AG04450 (cell line): ENCODE results near the gene IRAK3. TPM values are rescaled to one million over a fixed set of nuclear protein-coding genes. Genes with fewer than 3 reads are reported as not detected.
A peak's percentile ranks its signal among the peaks of the same experiment; 100 is the strongest.

Experiments used
- CTCF ChIA-PET: fragments of 300-600, 350-600 bp; formaldehyde crosslinking; extraction: SDS; loops from one replicate; lab custom pipeline; 2022; ENCODE audit warnings: antibody characterized with exemption, inconsistent platforms; lab: Charles Lee
- POLR2A ChIA-PET: fragments of 350-600 bp; formaldehyde crosslinking; extraction: SDS; loops from one replicate; lab custom pipeline; 2021; ENCODE audit warnings: antibody characterized with exemption, inconsistent platforms; lab: Yijun Ruan, JAX
- DNase-seq: peaks from one replicate; pipeline ENCODE4 v3.0.0-alpha.2; 2011; ENCODE audit warnings: low read depth, low spot score
- H3K27ac ChIP-seq: one replicate; pipeline ENCODE4 v1.5.1; 2012; ENCODE audit warnings: low read depth, low read length, control low read depth
- H3K27me3 ChIP-seq: one replicate; pipeline ENCODE4 v1.6.0; 2012; ENCODE audit warnings: low read length; ENCODE audit not compliant: control insufficient read depth, insufficient read depth
- H3K4me3 ChIP-seq: 2 replicates; pipeline ENCODE4 v1.5.1; 2011; ENCODE audit warnings: mild to moderate bottlenecking, low read depth, low read length, control low read depth
- H3K9me3 ChIP-seq: 2 replicates; pipeline ENCODE4 v1.5.1; 2012; ENCODE audit warnings: low read length; ENCODE audit not compliant: control insufficient read depth, insufficient read depth
- CTCF ChIP-seq: IDR thresholded peaks from 2 replicates; pipeline ENCODE4 v1.5.1; 2011; ENCODE audit warnings: low read depth, low read length, control low read depth, inconsistent platforms
- polyA plus RNA-seq: library from polyadenylated mRNA; depleted of rRNA; stranded (reverse); fragments of >200 nt; gene quantifications from 2 replicates; pipeline ENCODE4 v1.2.3, GENCODE V29; 2011

IRAK3 gene
- polyA plus RNA-seq, 1 experiment = 3.4 TPM

DNA sequence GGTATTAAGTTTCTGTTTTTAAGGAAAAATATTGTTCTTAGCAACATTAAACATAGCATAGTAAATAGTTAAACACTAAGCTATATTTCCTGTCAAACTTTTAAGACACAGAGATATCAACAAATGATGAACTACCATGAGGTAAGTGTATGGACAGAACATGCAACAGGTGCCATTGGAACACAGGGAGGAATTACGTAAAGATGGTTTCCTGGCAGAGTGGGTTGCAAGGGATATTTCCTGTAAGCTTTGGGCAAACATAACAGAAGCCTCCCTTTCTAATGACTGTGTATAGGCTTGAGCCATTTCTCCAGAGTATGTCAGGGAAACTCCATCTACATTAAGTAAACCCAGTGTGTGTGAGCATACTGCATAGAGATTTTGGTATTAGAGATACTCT, 81.6 kb downstream of the IRAK3 start:
- Histone ChIP-seq H3K27me3 (peaks cover 13% of the 10 kb centered on the region), H3K9me3 (no peaks in the 10 kb centered on the region), H3K4me3 (no peak overlapping the region), H3K27ac (no peak overlapping the region)
- no peak for TF ChIP-seq CTCF
- ChIA-PET POLR2A (no interaction called here), CTCF (interaction anchor here (0.7 to 5.7 kb wide), 27 partner anchors 8 to 1381 kb away, joined by 3 to 45 read pairs (median 5); partner anchors contain the start of genes HELB and TMBIM4)
- DNase-seq = no peak

DNA sequence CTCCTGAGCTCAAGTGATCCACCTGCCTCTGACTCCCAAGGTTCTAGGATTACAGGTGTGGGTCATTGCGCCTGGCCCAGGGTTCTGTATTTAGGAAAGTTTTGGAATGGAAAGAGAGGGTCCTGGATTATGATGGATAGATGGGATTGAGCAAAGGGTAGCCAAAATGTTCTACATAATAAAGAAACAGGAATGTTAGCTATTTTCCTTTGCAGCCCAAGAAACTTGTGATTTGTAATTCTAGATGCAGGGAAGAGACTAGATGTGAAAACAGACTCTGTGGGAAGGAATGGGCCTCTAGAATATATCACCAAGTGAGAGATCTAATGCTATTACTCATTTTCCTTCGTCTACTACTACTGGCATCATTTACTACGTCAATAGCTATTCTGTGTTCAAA, 83.6 kb downstream of the IRAK3 start:
- Histone ChIP-seq H3K4me3 (no peak overlapping the region), H3K9me3 (no peaks in the 10 kb centered on the region), H3K27me3 (peaks cover 12% of the 10 kb centered on the region), H3K27ac (no peak overlapping the region)
- TF ChIP-seq CTCF = no peak
- DNase-seq = no peak
- POLR2A ChIA-PET = no interaction called here
- CTCF ChIA-PET = interaction anchor here (0.6 to 2.6 kb wide), 6 partner anchors 26 to 422 kb away, joined by 3 to 14 read pairs (median 4); no protein-coding TSS in a partner anchor

- TF ChIP-seq CTCF = no peak
- H3K27me3 ChIP-seq = peaks cover 12% of the 10 kb centered on the region
- H3K9me3 ChIP-seq = no peaks in the 10 kb centered on the region
- no peak overlapping the region for H3K27ac ChIP-seq
- no peak for DNase-seq
- POLR2A ChIA-PET = no interaction called here
- CTCF ChIA-PET = interaction anchor here (0.6 to 2.6 kb wide), 5 partner anchors 26 to 135 kb away, joined by 3 to 14 read pairs (median 4); no protein-coding TSS in a partner anchor
- no peak overlapping the region for H3K4me3 ChIP-seq
These were observed 84.1 kb downstream of the IRAK3 start for GRCh38 chr12:66273147-66273546.

DNA sequence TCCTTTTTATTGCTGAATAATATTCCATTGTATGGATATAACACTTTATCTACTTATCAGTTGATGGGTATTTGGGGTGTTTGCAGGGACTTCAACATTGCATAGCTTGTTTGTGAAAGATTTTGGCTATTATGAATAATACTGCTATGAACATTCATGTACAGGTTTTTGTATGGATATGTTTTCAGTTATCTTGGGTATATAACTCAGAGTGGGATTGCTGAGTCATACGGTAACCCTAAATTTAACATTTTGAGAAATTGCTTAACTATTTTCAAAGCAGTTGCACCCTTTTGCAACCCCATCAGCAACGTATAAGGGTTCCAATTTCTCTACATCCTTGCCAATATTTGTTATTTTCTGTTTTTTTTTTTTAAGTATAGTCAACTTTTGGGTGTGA, 86.0 kb downstream of the IRAK3 start:
- peaks cover 3% of the 10 kb centered on the region for H3K27me3 ChIP-seq
- DNase-seq = no peak
- H3K27ac ChIP-seq = no peak overlapping the region
- ChIA-PET CTCF (no interaction called here), POLR2A (no interaction called here)
- TF ChIP-seq CTCF = no peak
- H3K4me3 ChIP-seq = no peak overlapping the region
- H3K9me3 ChIP-seq = no peaks in the 10 kb centered on the region

GRCh38 chr12:66279123-66279712, 90.2 kb downstream of the IRAK3 start:
- POLR2A ChIA-PET = no interaction called here
- peak; percentile 78 for TF ChIP-seq CTCF

More at GRCh38 chr12:66279123-66279712, 90.2 kb downstream of the IRAK3 start:
- Histone ChIP-seq H3K27ac (no peak overlapping the region), H3K27me3 (peaks cover 10% of the 10 kb centered on the region), H3K9me3 (no peaks in the 10 kb centered on the region), H3K4me3 (no peak overlapping the region)
- CTCF ChIA-PET = interaction anchor here (0.5 to 3.5 kb wide), 13 partner anchors 10 to 1959 kb away, joined by 3 to 41 read pairs (median 4); partner anchors contain the start of gene HELB
- DNase-seq = no peak
